ENCODE measurements around the gene FER.

DNA sequence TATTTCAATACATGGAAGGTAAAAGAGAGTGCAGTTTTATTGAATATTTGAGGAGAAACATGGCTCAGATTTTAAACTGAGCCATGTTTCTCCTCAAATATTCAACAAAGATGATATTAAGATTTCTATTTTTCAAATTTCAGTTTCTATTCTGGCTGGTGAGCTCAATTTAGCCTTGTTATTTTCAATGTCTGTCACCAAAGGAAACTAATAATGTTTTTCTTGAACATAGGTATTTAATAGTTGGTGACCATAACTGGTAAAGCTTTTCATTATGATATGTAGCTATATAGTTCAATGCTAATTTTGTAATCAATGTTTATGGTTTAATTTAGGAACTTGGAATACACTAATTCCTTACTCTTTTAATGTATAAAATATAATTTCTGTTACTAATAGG lies 177.4 kb downstream of the FER start:
- TF ChIP-seq POLR2AphosphoS5 (IDR thresholded peaks at IDR 0.05; ENCODE audit: low read depth, low read length) = no peak
- TF ChIP-seq, protein P1, sequence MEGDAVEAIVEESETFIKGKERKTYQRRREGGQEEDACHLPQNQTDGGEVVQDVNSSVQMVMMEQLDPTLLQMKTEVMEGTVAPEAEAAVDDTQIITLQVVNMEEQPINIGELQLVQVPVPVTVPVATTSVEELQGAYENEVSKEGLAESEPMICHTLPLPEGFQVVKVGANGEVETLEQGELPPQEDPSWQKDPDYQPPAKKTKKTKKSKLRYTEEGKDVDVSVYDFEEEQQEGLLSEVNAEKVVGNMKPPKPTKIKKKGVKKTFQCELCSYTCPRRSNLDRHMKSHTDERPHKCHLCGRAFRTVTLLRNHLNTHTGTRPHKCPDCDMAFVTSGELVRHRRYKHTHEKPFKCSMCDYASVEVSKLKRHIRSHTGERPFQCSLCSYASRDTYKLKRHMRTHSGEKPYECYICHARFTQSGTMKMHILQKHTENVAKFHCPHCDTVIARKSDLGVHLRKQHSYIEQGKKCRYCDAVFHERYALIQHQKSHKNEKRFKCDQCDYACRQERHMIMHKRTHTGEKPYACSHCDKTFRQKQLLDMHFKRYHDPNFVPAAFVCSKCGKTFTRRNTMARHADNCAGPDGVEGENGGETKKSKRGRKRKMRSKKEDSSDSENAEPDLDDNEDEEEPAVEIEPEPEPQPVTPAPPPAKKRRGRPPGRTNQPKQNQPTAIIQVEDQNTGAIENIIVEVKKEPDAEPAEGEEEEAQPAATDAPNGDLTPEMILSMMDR (IDR thresholded peaks at IDR 0.05) = no peak
- TF ChIP-seq SIN3A (IDR thresholded peaks at IDR 0.05; ENCODE audit: borderline replicate concordance, insufficient read depth, low read depth, low read length) = no peak
- TF ChIP-seq TCF7L2 (IDR thresholded peaks at IDR 0.05; ENCODE audit: low read depth, low read length) = no peak
- TF ChIP-seq, protein P2, sequence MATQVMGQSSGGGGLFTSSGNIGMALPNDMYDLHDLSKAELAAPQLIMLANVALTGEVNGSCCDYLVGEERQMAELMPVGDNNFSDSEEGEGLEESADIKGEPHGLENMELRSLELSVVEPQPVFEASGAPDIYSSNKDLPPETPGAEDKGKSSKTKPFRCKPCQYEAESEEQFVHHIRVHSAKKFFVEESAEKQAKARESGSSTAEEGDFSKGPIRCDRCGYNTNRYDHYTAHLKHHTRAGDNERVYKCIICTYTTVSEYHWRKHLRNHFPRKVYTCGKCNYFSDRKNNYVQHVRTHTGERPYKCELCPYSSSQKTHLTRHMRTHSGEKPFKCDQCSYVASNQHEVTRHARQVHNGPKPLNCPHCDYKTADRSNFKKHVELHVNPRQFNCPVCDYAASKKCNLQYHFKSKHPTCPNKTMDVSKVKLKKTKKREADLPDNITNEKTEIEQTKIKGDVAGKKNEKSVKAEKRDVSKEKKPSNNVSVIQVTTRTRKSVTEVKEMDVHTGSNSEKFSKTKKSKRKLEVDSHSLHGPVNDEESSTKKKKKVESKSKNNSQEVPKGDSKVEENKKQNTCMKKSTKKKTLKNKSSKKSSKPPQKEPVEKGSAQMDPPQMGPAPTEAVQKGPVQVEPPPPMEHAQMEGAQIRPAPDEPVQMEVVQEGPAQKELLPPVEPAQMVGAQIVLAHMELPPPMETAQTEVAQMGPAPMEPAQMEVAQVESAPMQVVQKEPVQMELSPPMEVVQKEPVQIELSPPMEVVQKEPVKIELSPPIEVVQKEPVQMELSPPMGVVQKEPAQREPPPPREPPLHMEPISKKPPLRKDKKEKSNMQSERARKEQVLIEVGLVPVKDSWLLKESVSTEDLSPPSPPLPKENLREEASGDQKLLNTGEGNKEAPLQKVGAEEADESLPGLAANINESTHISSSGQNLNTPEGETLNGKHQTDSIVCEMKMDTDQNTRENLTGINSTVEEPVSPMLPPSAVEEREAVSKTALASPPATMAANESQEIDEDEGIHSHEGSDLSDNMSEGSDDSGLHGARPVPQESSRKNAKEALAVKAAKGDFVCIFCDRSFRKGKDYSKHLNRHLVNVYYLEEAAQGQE (IDR thresholded peaks at IDR 0.05; ENCODE audit: insufficient read depth in 1 of 2, low read depth in 2 of 2, low read length in 1 of 2) = no peak

All from Panc1 (cell line).